BJ (cell line): ENCODE measurements around the gene ABCB11. TPM values are rescaled to one million over a fixed set of nuclear protein-coding genes. Genes with fewer than 3 reads are reported as not detected.

ENCODE experiments used
- CTCF ChIA-PET: fragments of 350-600 bp; formaldehyde crosslinking; extraction: SDS; loops from one replicate; lab custom pipeline; 2021; ENCODE audit warnings: antibody characterized with exemption, inconsistent platforms; lab: Yijun Ruan, JAX
- POLR2A ChIA-PET: fragments of 300-600 bp; sonication (Branson Sonifier 250); formaldehyde crosslinking; extraction: SDS; loops from one replicate; lab custom pipeline; 2021; ENCODE audit warnings: antibody characterized with exemption; lab: Charles Lee
- DNase-seq: peaks from one replicate; pipeline ENCODE4 v3.0.0-alpha.2; 2011; ENCODE audit warnings: low read depth
- H3K27me3 ChIP-seq: 2 replicates; pipeline ENCODE4 v1.6.0; 2011; ENCODE audit warnings: low read length; ENCODE audit not compliant: control insufficient read depth, insufficient read depth
- H3K36me3 ChIP-seq: 2 replicates; pipeline ENCODE4 v1.5.1; 2011; ENCODE audit warnings: low read length; ENCODE audit not compliant: control insufficient read depth, insufficient read depth
- H3K4me3 ChIP-seq: 2 replicates; pipeline ENCODE4 v1.5.1; 2011; ENCODE audit warnings: low read depth, mild to moderate bottlenecking, control low read depth, low read length
- CTCF ChIP-seq: IDR thresholded peaks from 2 replicates; pipeline ENCODE4 v1.5.1; 2011; ENCODE audit warnings: low read depth, mild to moderate bottlenecking, control low read depth, inconsistent platforms, low read length, moderate library complexity; ENCODE audit not compliant: insufficient read depth
- polyA plus RNA-seq: library from polyadenylated mRNA; depleted of rRNA; stranded (reverse); fragments of >200 nt; gene quantifications from 2 replicates; pipeline ENCODE4 v1.2.3, GENCODE V29; 2011

Gene ABCB11
- polyA plus RNA-seq, 1 experiment, result not detected

GRCh38 chr2:168904358-168904757 lies 126.8 kb downstream of the ABCB11 start:
- no peak overlapping the region for H3K4me3 ChIP-seq
- peaks cover 4% of the 10 kb centered on the region; the same call in 1 of the 2 replicates for H3K27me3 ChIP-seq
- no peaks in the 10 kb centered on the region for H3K36me3 ChIP-seq
- CTCF ChIA-PET, result no interaction called here
- no peak for TF ChIP-seq CTCF
- POLR2A ChIA-PET, result no interaction called here
- no peak for DNase-seq

- Histone ChIP-seq H3K36me3 (no peaks in the 10 kb centered on the region), H3K27me3 (peaks cover 4% of the 10 kb centered on the region; the same call in 1 of the 2 replicates), H3K4me3 (no peak overlapping the region)
- ChIA-PET POLR2A (no interaction called here), CTCF (no interaction called here)
- no peak for TF ChIP-seq CTCF
- DNase-seq, result no peak
These were observed 127.2 kb downstream of the ABCB11 start for GRCh38 chr2:168903888-168904287.

GRCh38 chr2:168901003-168901402 lies 130.1 kb downstream of the ABCB11 start, which contains the start of gene G6PC2:
Gene G6PC2, plus strand, starts transcription at chr2:168901291. Its CDS starts 41 bp downstream, at chr2:168901332.
- no peak for TF ChIP-seq CTCF
- H3K27me3 ChIP-seq, result 0 out of 2 replicates have a peak, but pooled peaks cover 1% of the 10 kb centered on the region
- POLR2A ChIA-PET, result no interaction called here
- CTCF ChIA-PET, result no interaction called here
- DNase-seq, result no peak
- H3K4me3 ChIP-seq, result no peak within 1 kb of the TSS
- H3K36me3 ChIP-seq, result no peaks in the 10 kb centered on the region

GRCh38 chr2:168897449-168897848 lies 133.7 kb downstream of the ABCB11 start:
- no peak for TF ChIP-seq CTCF
- H3K4me3 ChIP-seq, result no peak overlapping the region
- no peaks in the 10 kb centered on the region for H3K36me3 ChIP-seq
- POLR2A ChIA-PET, result no interaction called here
- H3K27me3 ChIP-seq, result no peaks in the 10 kb centered on the region
- no peak for DNase-seq
- CTCF ChIA-PET, result no interaction called here

GRCh38 chr2:168896783-168897182 lies 134.3 kb downstream of the ABCB11 start:
- no peak for DNase-seq
- H3K36me3 ChIP-seq, result no peaks in the 10 kb centered on the region
- no peaks in the 10 kb centered on the region for H3K27me3 ChIP-seq
- H3K4me3 ChIP-seq, result no peak overlapping the region
- POLR2A ChIA-PET, result no interaction called here
- no peak for TF ChIP-seq CTCF
- CTCF ChIA-PET, result no interaction called here
